HUES48 (cell line): Measurements from ENCODE around the gene CHRNB2.

ENCODE experiments used
- H3K27ac ChIP-seq: one replicate; pipeline ENCODE4 v1.7.0; 2013; ENCODE audit warnings: low read depth, low read length, inconsistent platforms
- H3K27me3 ChIP-seq: 2 replicates; pipeline ENCODE4 v1.6.1; 2013; ENCODE audit warnings: mild to moderate bottlenecking, low read length; ENCODE audit not compliant: control insufficient read depth, insufficient read depth
- H3K36me3 ChIP-seq: 2 replicates; pipeline ENCODE4 v1.6.1; 2013; ENCODE audit warnings: low read length; ENCODE audit not compliant: control insufficient read depth, insufficient read depth
- H3K4me1 ChIP-seq: 2 replicates; pipeline ENCODE4 v1.6.1; 2013; ENCODE audit warnings: mild to moderate bottlenecking, low read length; ENCODE audit not compliant: control insufficient read depth, insufficient read depth
- H3K4me3 ChIP-seq: 2 replicates; pipeline ENCODE4 v1.5.1; 2013; ENCODE audit warnings: mild to moderate bottlenecking, low read depth, low read length
- H3K9ac ChIP-seq: 2 replicates; pipeline ENCODE4 v1.6.1; 2013; ENCODE audit warnings: mild to moderate bottlenecking, low read depth, low read length, moderate library complexity
- H3K9me3 ChIP-seq: 2 replicates; pipeline ENCODE4 v1.6.1; 2013; ENCODE audit warnings: low read length; ENCODE audit not compliant: control insufficient read depth, insufficient read depth

The CHRNB2 gene

GRCh38 chr1:154598871-154599635 lies 31.5 kb downstream of the CHRNB2 start:
- no peak overlapping the region for H3K9ac ChIP-seq
- H3K4me3 ChIP-seq = no peak overlapping the region
- no peaks in the 10 kb centered on the region for H3K4me1 ChIP-seq
- H3K27ac ChIP-seq = peak overlapping the region; percentile 24
- H3K27me3 ChIP-seq = no peaks in the 10 kb centered on the region
- H3K36me3 ChIP-seq = peaks cover 85% of the 10 kb centered on the region
- H3K9me3 ChIP-seq = no peaks in the 10 kb centered on the region

GRCh38 chr1:154599658-154600057 lies 32.1 kb downstream of the CHRNB2 start:
- no peak overlapping the region for H3K27ac ChIP-seq
- no peaks in the 10 kb centered on the region for H3K9me3 ChIP-seq
- H3K4me1 ChIP-seq = peaks cover under 1% of the 10 kb centered on the region
- peaks cover 82% of the 10 kb centered on the region for H3K36me3 ChIP-seq
- no peak overlapping the region for H3K4me3 ChIP-seq
- H3K27me3 ChIP-seq = no peaks in the 10 kb centered on the region
- H3K9ac ChIP-seq = no peak overlapping the region

- Histone ChIP-seq H3K9me3 (no peaks in the 10 kb centered on the region), H3K27ac (no peak overlapping the region), H3K27me3 (no peaks in the 10 kb centered on the region), H3K4me3 (no peak overlapping the region), H3K9ac (no peak overlapping the region), H3K36me3 (peaks cover 56% of the 10 kb centered on the region), H3K4me1 (peaks cover 14% of the 10 kb centered on the region)
These were observed 35.7 kb downstream of the CHRNB2 start for GRCh38 chr1:154603317-154603716.

GRCh38 chr1:154605534-154605933 lies 38.0 kb downstream of the CHRNB2 start:
- peaks cover 30% of the 10 kb centered on the region for H3K4me1 ChIP-seq
- H3K27me3 ChIP-seq = no peaks in the 10 kb centered on the region
- H3K9me3 ChIP-seq = no peaks in the 10 kb centered on the region
- H3K36me3 ChIP-seq = peaks cover 38% of the 10 kb centered on the region
- no peak overlapping the region for H3K27ac ChIP-seq
- no peak overlapping the region for H3K9ac ChIP-seq
- H3K4me3 ChIP-seq = no peak overlapping the region

- H3K9ac ChIP-seq = peak overlapping the region; percentile 97
- no peaks in the 10 kb centered on the region for H3K9me3 ChIP-seq
- peak overlapping the region; percentile 98 for H3K27ac ChIP-seq
- peak overlapping the region; percentile 76 for H3K4me3 ChIP-seq
- peaks cover 45% of the 10 kb centered on the region for H3K4me1 ChIP-seq
- H3K27me3 ChIP-seq = no peaks in the 10 kb centered on the region
- peaks cover 22% of the 10 kb centered on the region for H3K36me3 ChIP-seq
These were observed 39.6 kb downstream of the CHRNB2 start for GRCh38 chr1:154607106-154607608.

GRCh38 chr1:154607609-154608396 lies 40.2 kb downstream of the CHRNB2 start, which contains the start of gene ADAR:
ADAR (minus strand) TSS chr1:154608186; CDS start chr1:154608006, 180 bp downstream.
- no peaks in the 10 kb centered on the region for H3K27me3 ChIP-seq
- peaks cover 45% of the 10 kb centered on the region for H3K4me1 ChIP-seq
- peak within 1 kb of the TSS; percentile 76 for H3K4me3 ChIP-seq
- no peaks in the 10 kb centered on the region for H3K9me3 ChIP-seq
- H3K9ac ChIP-seq = peak within 1 kb of the TSS; percentile 97
- peak within 1 kb of the TSS; percentile 98 for H3K27ac ChIP-seq
- peaks cover 15% of the 10 kb centered on the region for H3K36me3 ChIP-seq

GRCh38 chr1:154608397-154609270 lies 41.1 kb downstream of the CHRNB2 start:
- Histone ChIP-seq H3K27me3 (no peaks in the 10 kb centered on the region), H3K4me3 (peak overlapping the region; percentile 76), H3K9ac (peak overlapping the region; percentile 97), H3K9me3 (no peaks in the 10 kb centered on the region), H3K36me3 (peaks cover 13% of the 10 kb centered on the region), H3K27ac (peak overlapping the region; percentile 98), H3K4me1 (peaks cover 45% of the 10 kb centered on the region)

GRCh38 chr1:154609398-154610380 lies 42.1 kb downstream of the CHRNB2 start:
- H3K9me3 ChIP-seq = no peaks in the 10 kb centered on the region
- no peaks in the 10 kb centered on the region for H3K27me3 ChIP-seq
- H3K4me1 ChIP-seq = peaks cover 51% of the 10 kb centered on the region
- peak overlapping the region; percentile 97 for H3K9ac ChIP-seq
- H3K27ac ChIP-seq = peak overlapping the region; percentile 98
- H3K4me3 ChIP-seq = peak overlapping the region; percentile 76
- H3K36me3 ChIP-seq = peaks cover 10% of the 10 kb centered on the region

GRCh38 chr1:154611150-154611862 lies 43.7 kb downstream of the CHRNB2 start:
- Histone ChIP-seq H3K9ac (0 out of 2 replicates have a peak overlapping the region, but pooled peaks have one; percentile 29), H3K27ac (peak overlapping the region; percentile 83), H3K4me1 (peaks cover 58% of the 10 kb centered on the region), H3K36me3 (no peaks in the 10 kb centered on the region), H3K27me3 (no peaks in the 10 kb centered on the region), H3K4me3 (peak overlapping the region; percentile 42), H3K9me3 (no peaks in the 10 kb centered on the region)
